LHCN-M2 (cell line): ENCODE data around the gene SLCO2B1. TPM values are rescaled to one million over a fixed set of nuclear protein-coding genes. Genes with fewer than 3 reads are reported as not detected.

Experiments used
- DNase-seq: peaks from one replicate; pipeline ENCODE4 v3.0.0-alpha.2; 2012; ENCODE audit warnings: low read depth
- total RNA-seq: library from RNA; depleted of rRNA; stranded (reverse); fragments of >200 nt; gene quantifications from 2 replicates; pipeline ENCODE4 v1.2.3, GENCODE V29; 2014

SLCO2B1 gene
- total RNA-seq, 1 experiment from 2014 or later, result not detected

GRCh38 chr11:75144716-75145014, 6.2 kb upstream of the SLCO2B1 start:
- no peak for DNase-seq

GRCh38 chr11:75145196-75145971, 5.5 kb upstream of the SLCO2B1 start:
- no peak for DNase-seq

- no peak for DNase-seq
Observed at GRCh38 chr11:75145972-75146519, 4.9 kb upstream of the SLCO2B1 start.

DNA sequence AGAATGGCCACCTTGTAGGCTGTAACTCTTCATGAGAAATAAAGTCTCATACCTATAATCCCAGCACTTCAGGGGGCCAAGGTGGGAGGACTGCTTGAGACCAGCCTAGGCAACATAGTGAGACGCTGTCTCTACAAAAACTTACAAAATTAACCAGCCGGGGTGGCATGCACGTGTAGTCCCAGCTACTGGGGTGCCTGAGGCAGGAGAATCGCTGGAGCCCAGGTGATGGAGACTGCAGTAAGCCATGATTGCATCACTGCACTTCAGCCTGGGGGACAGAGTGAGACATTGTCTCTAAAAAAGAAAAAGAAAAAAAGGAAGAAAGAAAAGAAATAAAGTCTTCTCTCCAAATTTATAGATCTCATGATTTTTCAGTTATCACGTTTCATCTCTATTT, 4.2 kb upstream of the SLCO2B1 start:
- no peak for DNase-seq

DNA sequence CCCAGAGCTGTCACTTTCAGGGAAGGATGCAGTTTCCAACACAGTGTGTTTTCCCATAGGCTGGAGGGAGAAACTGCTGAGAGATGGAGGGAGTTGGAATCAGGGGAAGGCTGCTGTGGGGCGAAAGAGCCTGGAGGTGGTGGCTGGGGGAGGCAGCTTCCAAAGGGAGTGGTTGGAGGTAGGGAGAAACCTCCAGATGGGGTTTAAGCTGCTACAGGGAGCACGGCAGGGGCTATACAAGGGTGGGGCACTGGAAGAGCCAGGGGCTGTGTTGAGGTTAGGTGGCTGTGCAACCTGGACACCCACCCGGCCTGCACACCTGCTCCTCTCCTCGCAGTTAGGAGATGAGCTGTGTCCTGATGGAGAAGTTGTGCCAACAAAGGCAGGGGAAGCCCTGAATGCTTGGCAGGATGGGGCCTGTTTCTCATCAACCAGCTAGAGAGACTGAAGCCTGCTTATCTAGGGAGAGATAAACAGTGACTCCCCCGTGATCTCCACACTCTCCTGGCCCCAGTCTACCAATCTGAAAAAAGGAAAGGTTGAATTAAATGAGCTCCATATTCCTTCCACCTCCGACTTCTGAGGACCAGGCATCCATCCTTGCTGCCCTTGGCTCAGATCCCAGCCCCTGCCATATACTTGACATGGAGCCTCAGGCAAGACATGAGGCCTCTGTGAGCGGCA, 3.6 kb upstream of the SLCO2B1 start:
- DNase-seq, result no peak

- no peak for DNase-seq
Observed at GRCh38 chr11:75147875-75148263, 3.0 kb upstream of the SLCO2B1 start.

DNA sequence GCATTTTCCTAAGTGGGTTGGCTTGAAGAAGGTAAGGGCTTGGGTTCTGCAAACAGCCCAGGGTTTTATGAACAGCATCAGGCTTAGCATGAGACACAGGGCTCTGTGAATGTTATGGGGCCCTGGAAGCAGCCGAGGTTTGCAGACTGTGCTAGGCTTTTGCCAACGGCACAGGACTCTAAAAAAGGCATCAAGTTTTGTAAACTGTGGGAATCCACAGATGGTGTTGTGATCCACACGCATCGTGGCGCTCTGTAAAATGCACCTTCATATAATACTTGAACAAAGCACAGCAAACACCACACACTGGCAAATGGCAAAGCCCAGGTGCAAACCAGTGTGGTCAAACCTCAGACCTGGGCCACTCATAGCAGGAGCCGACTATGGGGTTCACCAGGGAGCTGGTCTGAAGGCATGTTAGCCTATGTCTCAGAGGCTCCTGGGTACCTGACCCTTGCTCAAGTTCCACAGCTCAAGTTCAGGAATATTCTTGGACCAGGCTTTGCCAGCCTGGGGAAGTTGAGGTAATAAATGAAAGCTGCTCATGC, 2.4 kb upstream of the SLCO2B1 start:
- no peak for DNase-seq

DNA sequence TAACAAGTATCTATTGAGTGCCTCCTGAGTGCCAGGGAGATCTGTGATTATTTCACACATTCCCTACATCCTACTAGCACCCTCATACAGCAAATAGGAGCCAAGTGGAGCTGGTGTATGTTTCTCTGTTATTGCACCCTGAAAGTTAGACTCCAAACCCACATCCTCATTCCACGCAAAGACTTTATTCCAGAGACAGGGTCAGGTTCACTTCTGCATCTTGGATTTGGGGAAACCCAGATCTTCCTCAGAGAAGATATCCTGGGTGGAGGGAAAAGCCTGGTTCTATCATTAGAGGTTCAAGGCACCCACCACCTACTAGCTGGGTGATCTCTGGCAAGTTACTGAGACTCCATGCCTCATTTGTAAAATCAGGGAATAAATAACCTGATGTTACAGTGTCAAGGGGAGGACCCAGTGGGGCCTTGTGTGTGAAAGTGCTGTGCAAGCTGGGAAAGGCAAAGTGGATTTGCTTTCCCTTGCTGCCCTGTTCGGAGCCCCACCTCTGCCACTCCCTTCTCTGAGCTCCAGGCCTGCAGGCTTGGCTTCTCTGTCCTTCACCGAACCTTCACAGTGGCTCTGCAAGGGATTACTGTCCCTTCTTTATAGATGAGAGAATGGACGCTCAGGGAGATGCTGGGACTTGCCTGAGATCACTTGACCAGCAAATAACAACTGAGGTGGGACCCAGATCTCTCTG, 991 bp upstream of the SLCO2B1 start:
- no peak for DNase-seq

GRCh38 chr11:75151346-75152047, 590 bp downstream of the SLCO2B1 start:
- no peak for DNase-seq

DNA sequence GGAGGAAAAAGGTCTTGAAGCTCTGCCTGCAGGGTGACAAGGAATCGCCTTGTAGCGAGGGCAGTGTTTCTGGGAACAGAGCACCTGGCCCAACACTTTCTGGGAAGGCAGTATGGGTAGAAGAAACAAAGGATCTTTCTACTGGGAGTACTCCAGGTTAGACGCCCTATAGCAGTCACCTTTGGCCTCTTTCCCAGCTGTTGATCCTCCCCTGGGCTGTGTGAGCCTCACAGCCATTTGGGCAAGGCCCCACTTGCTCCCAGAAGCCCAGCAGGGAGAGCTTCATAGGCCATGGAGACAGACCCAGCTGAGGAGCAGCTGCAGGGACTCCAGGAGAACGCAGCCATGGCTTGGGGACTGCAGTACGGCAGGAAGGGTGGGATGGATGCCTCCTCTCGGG, 1.2 kb downstream of the SLCO2B1 start:
- no peak for DNase-seq

DNA sequence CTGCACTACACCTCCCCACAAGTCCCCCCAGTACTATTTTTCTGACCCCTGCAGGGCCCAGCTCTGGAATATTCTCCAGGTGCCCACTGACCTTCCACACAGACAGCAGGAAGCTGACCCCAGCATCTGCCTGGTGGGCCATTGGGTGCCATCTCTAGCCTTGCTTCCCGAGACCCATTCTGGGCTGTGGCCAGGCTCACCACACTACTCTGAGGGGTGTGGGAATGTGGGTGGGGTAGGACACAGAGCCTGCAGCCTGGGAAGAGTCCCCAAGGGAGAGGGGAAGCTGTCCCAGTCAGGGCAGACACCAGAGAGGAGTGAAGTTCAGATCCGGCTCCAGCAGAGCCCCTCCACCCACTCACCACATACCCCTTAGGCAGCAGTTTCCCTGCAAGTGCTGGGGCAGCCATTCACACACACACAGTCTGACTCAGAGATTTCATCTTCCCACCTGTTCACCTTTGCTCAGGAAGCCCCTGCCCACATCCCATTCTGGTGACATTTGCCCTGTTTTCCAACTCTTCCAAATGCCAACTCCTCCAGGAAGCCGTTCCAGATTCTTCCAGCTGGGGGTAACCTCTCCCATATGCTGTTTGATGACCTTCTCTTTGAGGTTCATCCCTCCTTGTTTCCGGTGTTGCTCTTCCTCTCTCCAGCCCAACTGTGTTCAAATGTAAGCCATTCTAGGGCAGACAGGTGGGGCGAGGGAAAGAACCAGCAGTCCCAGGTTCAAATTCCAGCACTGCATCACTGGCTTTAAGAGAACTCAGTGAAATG, 1.9 kb downstream of the SLCO2B1 start:
- no peak for DNase-seq

DNA sequence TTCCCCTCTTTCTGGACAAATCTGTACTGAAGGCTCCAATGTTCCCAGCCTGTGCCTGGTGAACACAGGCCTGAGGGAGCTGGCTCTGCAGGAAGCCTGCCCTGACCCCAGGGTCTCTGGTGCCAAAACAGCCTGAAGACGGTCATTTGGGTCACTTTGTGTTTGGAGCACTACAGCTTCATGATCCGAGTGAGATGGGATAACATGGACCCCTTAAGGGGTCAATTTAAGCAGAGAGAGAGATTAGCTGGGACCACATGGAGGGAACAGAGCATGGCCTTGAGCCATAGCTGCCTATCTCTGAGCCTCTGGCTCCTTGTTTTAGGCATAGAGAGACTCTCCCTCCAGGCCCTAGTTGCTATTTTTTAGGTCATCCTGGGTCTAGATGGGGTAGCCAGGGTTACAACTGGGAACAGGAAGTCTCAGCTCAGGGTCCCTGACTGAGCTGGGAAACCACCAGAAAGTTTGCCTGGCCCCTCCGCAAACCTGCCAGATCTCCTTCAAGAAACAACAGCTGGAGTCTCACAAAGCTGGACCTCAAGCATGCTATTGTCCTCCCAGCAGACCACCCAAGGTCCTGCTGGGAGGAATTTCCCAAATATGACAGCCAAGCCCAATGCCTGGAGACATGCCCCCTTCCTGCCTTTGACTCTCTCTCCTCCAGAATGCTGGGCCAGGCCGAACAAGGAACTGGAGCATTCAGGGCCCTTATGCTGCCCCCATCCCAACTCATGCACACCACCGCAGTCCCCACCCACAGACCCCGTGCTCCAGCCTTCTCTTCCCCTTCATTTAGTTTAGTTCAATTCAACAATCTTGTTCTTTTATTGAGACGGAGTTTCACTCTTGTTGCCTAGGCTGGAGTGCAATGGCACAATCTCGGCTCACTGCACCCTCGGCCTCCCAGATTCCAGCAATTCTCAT, 4.0 kb downstream of the SLCO2B1 start:
- no peak for DNase-seq

GRCh38 chr11:75155570-75156422, 4.9 kb downstream of the SLCO2B1 start:
- no peak for DNase-seq

- no peak for DNase-seq
Observed at GRCh38 chr11:75158241-75158640, 7.3 kb downstream of the SLCO2B1 start.

DNA sequence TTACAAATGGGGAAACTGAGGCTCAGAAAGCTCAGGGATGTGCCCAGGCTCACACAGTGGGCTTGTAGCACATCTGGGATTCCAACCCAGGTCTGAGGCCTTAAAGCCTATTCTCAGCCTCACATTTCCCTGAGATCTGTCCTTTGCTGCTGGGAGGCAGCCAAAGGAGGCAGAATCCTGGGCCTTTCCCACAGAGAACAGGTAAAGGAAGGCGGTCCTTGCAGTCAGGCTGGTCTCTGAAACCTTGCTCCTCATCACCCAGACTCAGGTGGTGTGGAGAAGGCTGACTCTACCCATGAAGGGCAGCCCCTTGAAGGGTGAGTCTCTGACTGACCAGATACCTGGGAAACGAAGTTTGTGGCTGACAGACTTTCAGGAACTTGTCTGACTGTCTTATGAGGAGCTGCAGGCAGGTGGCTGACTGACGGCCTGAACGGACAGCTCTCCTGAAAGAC, 7.8 kb downstream of the SLCO2B1 start:
- DNase-seq, result no peak

- DNase-seq, result no peak
Observed at GRCh38 chr11:75159151-75159953, 8.4 kb downstream of the SLCO2B1 start.

GRCh38 chr11:75160220-75160757, 9.4 kb downstream of the SLCO2B1 start:
- DNase-seq, result no peak
